ENCODE measurements around the gene SCGB1D4. TPM values are rescaled to one million over a fixed set of nuclear protein-coding genes. Genes with fewer than 3 reads are reported as not detected.

The SCGB1D4 gene
- total RNA-seq, 1 experiment from 2014 or later: not detected

GRCh38 chr11:62260261-62260953 lies 38.5 kb downstream of the SCGB1D4 start:
- DNase-seq: no peak
- H3K4me3 ChIP-seq (ENCODE audit: insufficient read depth, low read depth, low read length): no peak overlapping the region
- no peaks in the 10 kb centered on the region for H3K36me3 ChIP-seq (replicated peaks; ENCODE audit: control insufficient read depth, insufficient read depth, low read length)
- no peaks in the 10 kb centered on the region for H3K27me3 ChIP-seq (ENCODE audit: control insufficient read depth, insufficient read depth, low read length)

DNA sequence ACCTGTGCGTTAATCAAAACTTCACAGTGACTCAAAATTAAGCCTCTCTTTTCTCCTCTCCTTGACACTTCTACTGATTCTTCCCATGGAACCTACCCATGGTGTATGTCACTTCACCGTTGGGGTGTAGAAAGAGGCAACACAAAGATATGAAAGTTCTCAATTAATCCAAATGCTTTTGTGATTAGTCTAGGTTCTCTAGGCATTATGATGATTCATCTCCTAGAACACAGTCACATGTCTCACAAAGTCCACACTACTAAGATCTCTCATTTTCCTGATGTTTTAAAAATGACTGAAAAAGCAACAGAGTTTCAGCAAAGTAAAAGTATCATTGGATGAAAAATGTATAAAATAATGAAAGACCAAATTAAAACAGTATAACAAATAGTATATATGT lies 42.6 kb downstream of the SCGB1D4 start:
- no peak for DNase-seq
- no peaks in the 10 kb centered on the region for H3K27me3 ChIP-seq (ENCODE audit: control insufficient read depth, insufficient read depth, low read length)
- no peak overlapping the region for H3K4me3 ChIP-seq (ENCODE audit: insufficient read depth, low read depth, low read length)
- H3K36me3 ChIP-seq (replicated peaks; ENCODE audit: control insufficient read depth, insufficient read depth, low read length): no peaks in the 10 kb centered on the region

- no peak for DNase-seq
- H3K4me3 ChIP-seq (ENCODE audit: insufficient read depth, low read depth, low read length): no peak overlapping the region
- no peaks in the 10 kb centered on the region for H3K36me3 ChIP-seq (replicated peaks; ENCODE audit: control insufficient read depth, insufficient read depth, low read length)
- no peaks in the 10 kb centered on the region for H3K27me3 ChIP-seq (ENCODE audit: control insufficient read depth, insufficient read depth, low read length)
Measured at GRCh38 chr11:62253999-62254542, 44.8 kb downstream of the SCGB1D4 start.

- Histone ChIP-seq H3K4me3 (ENCODE audit: insufficient read depth, low read depth, low read length) (no peak overlapping the region), H3K36me3 (replicated peaks; ENCODE audit: control insufficient read depth, insufficient read depth, low read length) (no peaks in the 10 kb centered on the region), H3K27me3 (ENCODE audit: control insufficient read depth, insufficient read depth, low read length) (no peaks in the 10 kb centered on the region)
- DNase-seq: no peak
Measured at GRCh38 chr11:62251698-62252097, 47.2 kb downstream of the SCGB1D4 start.

Other genes starting within 250 kb of the SCGB1D4 start
- 96.8 and 107 TPM in 2 replicates for gene INCENP, start 175.1 kb downstream of the SCGB1D4 start, total RNA-seq (2014; rRNA removed; shearing (Covaris generic))
- gene SCGB1D1, start 108.9 kb downstream of the SCGB1D4 start, total RNA-seq (2014; rRNA removed; shearing (Covaris generic)): not detected in 2 replicates
- not detected in 2 replicates for gene SCGB2A1, start 90.4 kb downstream of the SCGB1D4 start, total RNA-seq (2014; rRNA removed; shearing (Covaris generic))
- gene SCGB1D2, start 56.8 kb downstream of the SCGB1D4 start, total RNA-seq (2014; rRNA removed; shearing (Covaris generic)): not detected in 2 replicates
- gene SCGB2A2, start 28.9 kb downstream of the SCGB1D4 start, total RNA-seq (2014; rRNA removed; shearing (Covaris generic)): not detected in 2 replicates
- gene ASRGL1, start 38.4 kb upstream of the SCGB1D4 start, total RNA-seq (2014; rRNA removed; shearing (Covaris generic)): 46.3 and 56.3 TPM in 2 replicates
- not detected in 2 replicates for gene SCGB1A1, start 120.0 kb upstream of the SCGB1D4 start, total RNA-seq (2014; rRNA removed; shearing (Covaris generic))
- gene AHNAK, start 247.7 kb upstream of the SCGB1D4 start, total RNA-seq (2014; rRNA removed; shearing (Covaris generic)): 8.3 and 11.2 TPM in 2 replicates

Data from H7 (cell line).